GM21526 (cell line): ENCODE measurements around the gene ITGA4.

Experiments used
- ATAC-seq: cut with Tn5 transposase; IDR thresholded peaks from one replicate; pipeline ENCODE4 v1.9.1; 2021; ENCODE audit warnings: moderate library complexity; ENCODE audit not compliant: unreplicated experiment, low FRiP score

The ITGA4 gene

GRCh38 chr2:181485638-181485946 lies 28.4 kb downstream of the ITGA4 start:
- ATAC-seq: no peak

GRCh38 chr2:181499231-181499630 lies 42.0 kb downstream of the ITGA4 start:
- no peak for ATAC-seq

GRCh38 chr2:181500201-181500600 lies 43.0 kb downstream of the ITGA4 start:
- ATAC-seq: no peak

- ATAC-seq: no peak
Observed at GRCh38 chr2:181515719-181516118, 58.5 kb downstream of the ITGA4 start.

- ATAC-seq: no peak
Observed at GRCh38 chr2:181516992-181517391, 59.8 kb downstream of the ITGA4 start.

- no peak for ATAC-seq
Observed at GRCh38 chr2:181517685-181518301, 60.6 kb downstream of the ITGA4 start.

GRCh38 chr2:181520253-181520652 lies 63.1 kb downstream of the ITGA4 start:
- no peak for ATAC-seq

GRCh38 chr2:181523756-181524155 lies 66.6 kb downstream of the ITGA4 start:
- no peak for ATAC-seq

- no peak for ATAC-seq
Observed at GRCh38 chr2:181526014-181526413, 68.8 kb downstream of the ITGA4 start.

GRCh38 chr2:181527058-181527457 lies 69.9 kb downstream of the ITGA4 start:
- ATAC-seq: no peak

- ATAC-seq: no peak
Observed at GRCh38 chr2:181528441-181528840, 71.3 kb downstream of the ITGA4 start.

GRCh38 chr2:181536730-181537129 lies 79.5 kb downstream of the ITGA4 start:
- no peak for ATAC-seq

- ATAC-seq: no peak
Observed at GRCh38 chr2:181540421-181540820, 83.2 kb downstream of the ITGA4 start.

GRCh38 chr2:181542170-181542569 lies 85.0 kb downstream of the ITGA4 start:
- no peak for ATAC-seq

- no peak for ATAC-seq
Observed at GRCh38 chr2:181546086-181546485, 88.9 kb downstream of the ITGA4 start.

- no peak for ATAC-seq
Observed at GRCh38 chr2:181552808-181553207, 95.6 kb downstream of the ITGA4 start.

- ATAC-seq: no peak
Observed at GRCh38 chr2:181553244-181553643, 96.1 kb downstream of the ITGA4 start.

- ATAC-seq: no peak
Observed at GRCh38 chr2:181554061-181554830, 97.1 kb downstream of the ITGA4 start.

- no peak for ATAC-seq
Observed at GRCh38 chr2:181558371-181558770, 101.2 kb downstream of the ITGA4 start.

- no peak for ATAC-seq
Observed at GRCh38 chr2:181563101-181563692, 106.0 kb downstream of the ITGA4 start.

- no peak for ATAC-seq
Observed at GRCh38 chr2:181566334-181567032, 109.3 kb downstream of the ITGA4 start.
